Endothelial cell (in vitro differentiated cells): Measurements from ENCODE around the gene GRM4. TPM values are rescaled to one million over a fixed set of nuclear protein-coding genes. Genes with fewer than 3 reads are reported as not detected.

Experiments
- DNase-seq: peaks from one replicate; pipeline ENCODE4 v3.0.0; 2021; ENCODE audit warnings: low spot score
- H3K27ac Mint-ChIP-seq: one replicate; pipeline ENCODE4 v1.8.0; 2021; ENCODE audit warnings: mixed read lengths, inconsistent platforms; ENCODE audit not compliant: unreplicated experiment
- H3K27me3 Mint-ChIP-seq: one replicate; pipeline ENCODE4 v1.8.0; 2021; ENCODE audit warnings: mild to moderate bottlenecking, moderate library complexity, mixed read lengths, inconsistent platforms; ENCODE audit not compliant: unreplicated experiment
- H3K36me3 Mint-ChIP-seq: one replicate; pipeline ENCODE4 v1.8.0; 2021; ENCODE audit warnings: mild to moderate bottlenecking, low read depth, mixed read lengths, inconsistent platforms; ENCODE audit not compliant: unreplicated experiment
- H3K4me1 Mint-ChIP-seq: one replicate; pipeline ENCODE4 v1.8.0; 2021; ENCODE audit warnings: mild to moderate bottlenecking, mixed read lengths, inconsistent platforms; ENCODE audit not compliant: unreplicated experiment
- H3K4me3 Mint-ChIP-seq: one replicate; pipeline ENCODE4 v1.8.0; 2021; ENCODE audit warnings: mild to moderate bottlenecking, mixed read lengths, inconsistent platforms; ENCODE audit not compliant: unreplicated experiment
- H3K9me3 Mint-ChIP-seq: one replicate; pipeline ENCODE4 v1.8.0; 2021; ENCODE audit warnings: mixed read lengths, inconsistent platforms; ENCODE audit not compliant: unreplicated experiment
- CTCF ChIP-seq: fragments of 200-600 bp; sonication (generic); IDR thresholded peaks from one replicate; pipeline ENCODE4 v1.5.0; 2021; ENCODE audit warnings: antibody characterized with exemption; ENCODE audit not compliant: unreplicated experiment
- total RNA-seq: library from RNA; stranded (reverse); fragmentation: NEBNext Ultra II Directional; extraction: Animal tissue kit (Norgen Biotek cat#: 25700); gene quantifications from one replicate; pipeline ENCODE4 v1.2.1, GENCODE V29; 2021; ENCODE audit not compliant: unreplicated experiment

Gene GRM4
- total RNA-seq, 1 donor from 2014 or later = 2.6 TPM

GRCh38 chr6:34142061-34142998 is 3.6 kb downstream of the GRM4 start:
- no peaks in the 10 kb centered on the region for H3K9me3 Mint-ChIP-seq
- H3K4me1 Mint-ChIP-seq = peaks cover 8% of the 10 kb centered on the region
- H3K4me3 Mint-ChIP-seq = no peak overlapping the region
- no peak for DNase-seq
- no peak overlapping the region for H3K27ac Mint-ChIP-seq
- no peak for TF ChIP-seq CTCF
- H3K27me3 Mint-ChIP-seq = peaks cover 15% of the 10 kb centered on the region
- no peaks in the 10 kb centered on the region for H3K36me3 Mint-ChIP-seq

- DNase-seq = no peak
- H3K4me1 Mint-ChIP-seq = peaks cover 8% of the 10 kb centered on the region
- H3K27me3 Mint-ChIP-seq = peaks cover 13% of the 10 kb centered on the region
- H3K36me3 Mint-ChIP-seq = no peaks in the 10 kb centered on the region
- H3K9me3 Mint-ChIP-seq = no peaks in the 10 kb centered on the region
- no peak overlapping the region for H3K27ac Mint-ChIP-seq
- H3K4me3 Mint-ChIP-seq = no peak overlapping the region
- no peak for TF ChIP-seq CTCF
Measured at GRCh38 chr6:34140075-34140474, 5.8 kb downstream of the GRM4 start.

GRCh38 chr6:34138914-34139510 is 6.9 kb downstream of the GRM4 start:
- no peak overlapping the region for H3K27ac Mint-ChIP-seq
- TF ChIP-seq CTCF = no peak
- H3K27me3 Mint-ChIP-seq = peaks cover 16% of the 10 kb centered on the region
- DNase-seq = no peak
- peaks cover 8% of the 10 kb centered on the region for H3K4me1 Mint-ChIP-seq
- no peaks in the 10 kb centered on the region for H3K36me3 Mint-ChIP-seq
- H3K9me3 Mint-ChIP-seq = no peaks in the 10 kb centered on the region
- no peak overlapping the region for H3K4me3 Mint-ChIP-seq

- DNase-seq = no peak
- H3K36me3 Mint-ChIP-seq = no peaks in the 10 kb centered on the region
- no peak overlapping the region for H3K27ac Mint-ChIP-seq
- no peaks in the 10 kb centered on the region for H3K9me3 Mint-ChIP-seq
- H3K4me3 Mint-ChIP-seq = no peak overlapping the region
- H3K4me1 Mint-ChIP-seq = peaks cover 8% of the 10 kb centered on the region
- no peak for TF ChIP-seq CTCF
- H3K27me3 Mint-ChIP-seq = peaks cover 16% of the 10 kb centered on the region
Measured at GRCh38 chr6:34138191-34138590, 7.7 kb downstream of the GRM4 start.

- H3K4me3 Mint-ChIP-seq = no peak overlapping the region
- no peaks in the 10 kb centered on the region for H3K36me3 Mint-ChIP-seq
- no peaks in the 10 kb centered on the region for H3K9me3 Mint-ChIP-seq
- H3K4me1 Mint-ChIP-seq = peaks cover 22% of the 10 kb centered on the region
- no peak for DNase-seq
- TF ChIP-seq CTCF = no peak
- H3K27ac Mint-ChIP-seq = no peak overlapping the region
- H3K27me3 Mint-ChIP-seq = peaks cover 14% of the 10 kb centered on the region
Measured at GRCh38 chr6:34135541-34135940, 10.3 kb downstream of the GRM4 start.
